Measurements from ENCODE around the gene WDSUB1. TPM values are rescaled to one million over a fixed set of nuclear protein-coding genes. Genes with fewer than 3 reads are reported as not detected.

WDSUB1 gene
- total and polyA plus RNA-seq, 2 of the 4 experiments (the other 2 are of a cell fraction) = 4.8 to 5.2 TPM

DNA sequence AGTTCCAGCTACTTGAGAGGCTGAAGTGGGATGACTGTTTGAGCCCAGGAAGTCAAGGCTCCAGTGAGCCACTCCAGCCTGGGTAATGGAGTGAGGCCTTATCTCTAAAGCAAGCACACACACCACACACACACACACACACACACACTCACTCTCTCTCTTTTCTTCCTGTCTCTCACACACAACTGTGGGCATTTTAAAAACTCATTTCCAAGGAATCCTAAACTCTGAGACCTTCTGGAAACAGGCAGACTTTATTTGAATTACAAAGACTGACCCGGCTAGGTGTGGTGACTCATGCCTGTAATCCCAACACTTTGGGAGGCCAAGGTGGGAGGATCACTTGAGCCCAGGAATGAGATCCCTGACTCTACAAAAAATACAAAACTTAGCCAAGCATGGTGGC, 21.3 kb downstream of the WDSUB1 start:
- Histone ChIP-seq H3K4me3 (ENCODE audit: insufficient read depth, low read depth, low read length) (no peak overlapping the region), H3K4me1 (ENCODE audit: control insufficient read depth, insufficient read depth, low read length) (peaks cover 8% of the 10 kb centered on the region; the same call in 1 of the 2 replicates), H3K4ac (ENCODE audit: low read depth, low read length) (no peak overlapping the region), H2AFZ (replicated peaks; ENCODE audit: low read length, poor library complexity) (no peak overlapping the region), H3K79me1 (ENCODE audit: low read depth in 1 of 2, low read length in 2 of 2) (peaks cover 3 to 5% of the 10 kb centered on the region in 2 experiments; a peak in 1 of 4 replicates), H3K9me1 (ENCODE audit: insufficient read depth, low read length) (0 out of 2 replicates have a peak, but pooled peaks cover 3% of the 10 kb centered on the region), H4K20me1 (ENCODE audit: insufficient read depth, low read length) (no peaks in the 10 kb centered on the region), H2AK5ac (ENCODE audit: low read depth, low read length) (no peak overlapping the region), H3K9me3 (ENCODE audit: control insufficient read depth, insufficient read depth, low read length) (no peaks in the 10 kb centered on the region), H2AK9ac (replicated peaks; ENCODE audit: low read depth, low read length, poor library complexity) (no peak overlapping the region), H3K23ac (ENCODE audit: low read depth, low read length) (no peak overlapping the region), H3K27me3 (ENCODE audit: control insufficient read depth, insufficient read depth, low read length) (no peaks in the 10 kb centered on the region), H3K27ac (ENCODE audit: insufficient read depth, low read length) (no peak overlapping the region), H3K56ac (ENCODE audit: extremely low read depth, insufficient read depth, low read length) (no peak overlapping the region), H2BK20ac (ENCODE audit: low read depth, low read length) (no peak overlapping the region), H3K14ac (replicated peaks; ENCODE audit: low read depth, low read length) (no peak overlapping the region), H2BK120ac (ENCODE audit: low read depth, low read length) (no peak overlapping the region), H4K91ac (ENCODE audit: insufficient read depth, low read depth, low read length) (no peak overlapping the region), H2BK5ac (ENCODE audit: low read depth, low read length, poor library complexity, severe bottlenecking) (peak overlapping the region; percentile 14), H4K8ac (ENCODE audit: low read depth in 2 of 2, low read length in 2 of 2) (no peak overlapping the region), H3K9ac (ENCODE audit: low read depth, low read length) (no peak overlapping the region), H3K18ac (ENCODE audit: low read depth, low read length) (no peak overlapping the region), H3K4me2 (ENCODE audit: low read depth, low read length) (no peak overlapping the region), H2BK15ac (ENCODE audit: low read depth, low read length) (no peak overlapping the region), H3K36me3 (ENCODE audit: control insufficient read depth, insufficient read depth, low read length) (peaks cover 5% of the 10 kb centered on the region), H4K5ac (ENCODE audit: low read depth, low read length) (no peak overlapping the region)
- CTCF ChIA-PET = no interaction called here
- intact Hi-C loops (cut with micrococcal nuclease) = no loop called here
- POLR2A ChIA-PET (ENCODE audit: unreplicated experiment) = no interaction called here
- DNase-seq (peak; percentile 76), ATAC-seq (ENCODE audit: low read depth) (peak; percentile 71)
- TF ChIP-seq MAZ (IDR thresholded peaks at IDR 0.05; ENCODE audit: borderline replicate concordance, low read depth, low read length) (no peak), POLR2A (IDR thresholded peaks at IDR 0.05; ENCODE audit: low read depth, low read length) (no peak), CHD1 (IDR thresholded peaks at IDR 0.05; ENCODE audit: low read depth, low read length) (no peak), BHLHE40 (IDR thresholded peaks at IDR 0.05; ENCODE audit: low read depth, low read length) (no peak), RAD21 (IDR thresholded peaks at IDR 0.05; ENCODE audit: low read length) (no peak), SMC3 (IDR thresholded peaks at IDR 0.05; ENCODE audit: low read depth, low read length) (no peak), NFE2L2 (IDR thresholded peaks at IDR 0.05; ENCODE audit: low read depth, low read length) (no peak), RCOR1 (IDR thresholded peaks at IDR 0.05; ENCODE audit: insufficient replicate concordance, low read length) (no peak), MAFK (IDR thresholded peaks at IDR 0.05; ENCODE audit: low read depth, low read length) (no peak), FOS (IDR thresholded peaks at IDR 0.05; ENCODE audit: low read depth, low read length) (no peak)
- TF ChIP-seq, protein P1, sequence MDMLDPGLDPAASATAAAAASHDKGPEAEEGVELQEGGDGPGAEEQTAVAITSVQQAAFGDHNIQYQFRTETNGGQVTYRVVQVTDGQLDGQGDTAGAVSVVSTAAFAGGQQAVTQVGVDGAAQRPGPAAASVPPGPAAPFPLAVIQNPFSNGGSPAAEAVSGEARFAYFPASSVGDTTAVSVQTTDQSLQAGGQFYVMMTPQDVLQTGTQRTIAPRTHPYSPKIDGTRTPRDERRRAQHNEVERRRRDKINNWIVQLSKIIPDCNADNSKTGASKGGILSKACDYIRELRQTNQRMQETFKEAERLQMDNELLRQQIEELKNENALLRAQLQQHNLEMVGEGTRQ (IDR thresholded peaks at IDR 0.05; ENCODE audit: low read depth, low read length) = no peak
- TF ChIP-seq, protein P2, sequence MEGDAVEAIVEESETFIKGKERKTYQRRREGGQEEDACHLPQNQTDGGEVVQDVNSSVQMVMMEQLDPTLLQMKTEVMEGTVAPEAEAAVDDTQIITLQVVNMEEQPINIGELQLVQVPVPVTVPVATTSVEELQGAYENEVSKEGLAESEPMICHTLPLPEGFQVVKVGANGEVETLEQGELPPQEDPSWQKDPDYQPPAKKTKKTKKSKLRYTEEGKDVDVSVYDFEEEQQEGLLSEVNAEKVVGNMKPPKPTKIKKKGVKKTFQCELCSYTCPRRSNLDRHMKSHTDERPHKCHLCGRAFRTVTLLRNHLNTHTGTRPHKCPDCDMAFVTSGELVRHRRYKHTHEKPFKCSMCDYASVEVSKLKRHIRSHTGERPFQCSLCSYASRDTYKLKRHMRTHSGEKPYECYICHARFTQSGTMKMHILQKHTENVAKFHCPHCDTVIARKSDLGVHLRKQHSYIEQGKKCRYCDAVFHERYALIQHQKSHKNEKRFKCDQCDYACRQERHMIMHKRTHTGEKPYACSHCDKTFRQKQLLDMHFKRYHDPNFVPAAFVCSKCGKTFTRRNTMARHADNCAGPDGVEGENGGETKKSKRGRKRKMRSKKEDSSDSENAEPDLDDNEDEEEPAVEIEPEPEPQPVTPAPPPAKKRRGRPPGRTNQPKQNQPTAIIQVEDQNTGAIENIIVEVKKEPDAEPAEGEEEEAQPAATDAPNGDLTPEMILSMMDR (conservative IDR thresholded peaks at IDR 0.05; ENCODE audit: low read depth, low read length) = no peak
- BruUV-seq (replicated peaks) = no TSS peak
- no CpG with 5 or more reads among the region's 1 CpG for WGBS, 2 experiments (ENCODE audit: extremely low coverage in 2 of 2, insufficient read length in 1 of 2)
- dilution Hi-C loops (cut with HindIII; ENCODE audit: low sequenced_read_pairs, unreplicated experiment) = no loop called here
- in situ Hi-C loops (cut with MboI; ENCODE audit: low sequenced_read_pairs) = no loop called here
